OCI-LY7 (cell line): ENCODE results near the gene SASH1.

Experiments used
- EZH2phosphoT487 ChIP-seq: fragments of 200-600 bp; sonication (generic); IDR thresholded peaks from 2 replicates; pipeline ENCODE4 v1.6.1; 2018; ENCODE audit warnings: low read depth, borderline replicate concordance, mild to moderate bottlenecking, mixed run types, antibody characterized with exemption, low read length, moderate library complexity, mixed read lengths
- TF ChIP-seq, protein P1 (sequence below): fragments of 200-600 bp; sonication (generic); conservative IDR thresholded peaks from 2 replicates; pipeline ENCODE4 v1.5.1; 2014; ENCODE audit warnings: mild to moderate bottlenecking, antibody characterized with exemption, low read length, moderate library complexity, mixed read lengths

DNA sequence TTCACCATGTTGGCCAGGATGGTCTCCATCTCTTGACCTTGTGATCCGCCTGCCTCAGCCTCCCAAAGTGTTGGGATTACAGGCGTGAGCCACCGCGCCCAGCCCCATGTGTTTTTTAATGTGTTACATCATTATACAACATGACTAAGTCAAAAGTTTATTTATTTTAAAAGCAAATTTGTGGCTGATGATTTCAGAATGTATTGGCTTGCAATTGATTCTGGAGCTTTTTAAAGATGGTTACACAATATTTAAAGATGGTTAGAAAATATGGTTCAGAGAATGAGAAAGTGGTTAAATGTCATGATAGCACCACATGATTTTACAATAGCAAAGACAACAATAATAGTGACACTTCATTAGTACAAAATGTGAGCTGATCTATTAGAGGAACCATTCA, 80.5 kb downstream of the SASH1 start:
- TF ChIP-seq, protein P1, sequence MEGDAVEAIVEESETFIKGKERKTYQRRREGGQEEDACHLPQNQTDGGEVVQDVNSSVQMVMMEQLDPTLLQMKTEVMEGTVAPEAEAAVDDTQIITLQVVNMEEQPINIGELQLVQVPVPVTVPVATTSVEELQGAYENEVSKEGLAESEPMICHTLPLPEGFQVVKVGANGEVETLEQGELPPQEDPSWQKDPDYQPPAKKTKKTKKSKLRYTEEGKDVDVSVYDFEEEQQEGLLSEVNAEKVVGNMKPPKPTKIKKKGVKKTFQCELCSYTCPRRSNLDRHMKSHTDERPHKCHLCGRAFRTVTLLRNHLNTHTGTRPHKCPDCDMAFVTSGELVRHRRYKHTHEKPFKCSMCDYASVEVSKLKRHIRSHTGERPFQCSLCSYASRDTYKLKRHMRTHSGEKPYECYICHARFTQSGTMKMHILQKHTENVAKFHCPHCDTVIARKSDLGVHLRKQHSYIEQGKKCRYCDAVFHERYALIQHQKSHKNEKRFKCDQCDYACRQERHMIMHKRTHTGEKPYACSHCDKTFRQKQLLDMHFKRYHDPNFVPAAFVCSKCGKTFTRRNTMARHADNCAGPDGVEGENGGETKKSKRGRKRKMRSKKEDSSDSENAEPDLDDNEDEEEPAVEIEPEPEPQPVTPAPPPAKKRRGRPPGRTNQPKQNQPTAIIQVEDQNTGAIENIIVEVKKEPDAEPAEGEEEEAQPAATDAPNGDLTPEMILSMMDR: no peak
- TF ChIP-seq EZH2phosphoT487: no peak
